ENCODE data around the gene ENPP1.
"Not testable (repeated sequence)": the region's sequence is repeated elsewhere in the genome, so short reads cannot be mapped to it uniquely, and the experiment has no call there.

Gene ENPP1

DNA sequence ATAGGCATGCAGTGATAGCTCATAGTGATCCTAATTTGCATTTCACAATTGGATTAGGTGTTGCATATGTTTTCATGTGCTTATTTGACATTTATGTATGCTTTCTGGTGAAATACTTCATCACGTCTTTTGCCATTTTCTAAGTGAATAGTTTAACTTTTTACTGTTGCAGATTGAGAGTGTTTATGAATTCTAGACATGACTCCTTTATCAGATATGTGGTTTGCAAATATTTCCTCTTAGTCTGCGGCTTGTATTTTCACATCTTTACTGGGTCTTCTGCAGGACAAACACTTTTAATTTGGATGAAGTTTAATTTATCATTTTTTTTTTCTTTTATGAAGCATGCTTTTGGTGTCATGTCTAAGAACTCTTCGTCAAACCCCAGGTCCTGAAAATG, 104.1 kb downstream of the ENPP1 start:
- DNase-seq (ENCODE audit: extremely low read depth in 1 of 2, low read depth in 1 of 2) = no peak

DNA sequence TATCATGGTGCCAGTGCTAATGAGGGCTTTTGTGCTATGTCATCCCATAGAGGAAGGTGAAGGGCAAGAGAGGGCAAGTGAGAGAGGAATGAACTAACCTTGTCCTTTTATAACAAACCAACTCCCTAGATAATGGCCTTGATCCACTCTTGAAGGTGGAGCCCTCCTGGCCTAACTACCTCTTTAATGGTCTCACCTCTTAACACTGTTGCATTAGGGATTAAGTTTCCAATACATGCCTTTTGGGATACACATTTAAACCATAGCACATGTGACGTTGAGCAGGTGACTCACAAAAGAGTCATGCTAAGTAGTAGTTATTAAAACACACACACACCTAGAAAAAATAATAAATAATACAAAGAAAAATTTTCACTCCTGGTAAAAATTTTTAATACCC, 106.4 kb downstream of the ENPP1 start:
- DNase-seq (ENCODE audit: extremely low read depth in 1 of 2, low read depth in 1 of 2) = no peak

DNA sequence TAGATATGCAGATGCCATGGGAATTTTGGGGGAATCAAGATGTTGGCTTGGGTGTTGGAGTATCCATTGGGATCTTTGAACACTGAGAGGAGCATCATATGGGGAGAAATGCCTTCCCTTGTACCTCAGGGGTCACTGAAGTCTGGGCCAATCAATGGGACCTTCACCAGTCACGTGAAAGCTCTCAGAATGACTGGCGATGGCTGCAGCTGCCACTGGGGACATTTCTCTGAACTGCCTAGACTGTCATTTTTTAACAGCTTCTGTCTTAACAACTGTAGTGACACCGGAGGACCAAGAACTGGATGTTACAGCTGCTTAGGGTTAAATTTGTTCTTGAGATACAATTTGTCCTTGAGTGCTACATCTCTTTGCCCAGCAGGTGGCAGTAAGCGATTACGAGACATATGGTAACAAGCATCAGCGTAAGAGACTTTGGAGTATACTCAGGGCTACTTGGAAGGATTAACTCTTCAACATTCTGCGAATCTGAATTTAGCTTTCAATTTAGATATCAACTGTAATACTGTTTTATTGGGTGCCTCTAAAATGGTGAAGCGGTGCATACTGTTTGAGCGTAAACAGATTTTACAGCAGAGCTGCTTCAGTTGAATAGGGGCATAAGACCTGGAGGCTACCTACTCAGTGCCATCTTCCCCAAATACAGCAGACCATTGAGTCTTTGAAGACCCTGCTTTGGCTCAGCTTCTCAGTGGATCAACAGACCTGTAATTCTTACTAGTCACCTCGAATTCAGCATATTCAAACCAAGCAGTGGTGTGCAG, 107.3 kb downstream of the ENPP1 start:
- peak in 1 of 2 donors; percentile 24 for DNase-seq (ENCODE audit: extremely low read depth in 1 of 2, low read depth in 1 of 2)

DNA sequence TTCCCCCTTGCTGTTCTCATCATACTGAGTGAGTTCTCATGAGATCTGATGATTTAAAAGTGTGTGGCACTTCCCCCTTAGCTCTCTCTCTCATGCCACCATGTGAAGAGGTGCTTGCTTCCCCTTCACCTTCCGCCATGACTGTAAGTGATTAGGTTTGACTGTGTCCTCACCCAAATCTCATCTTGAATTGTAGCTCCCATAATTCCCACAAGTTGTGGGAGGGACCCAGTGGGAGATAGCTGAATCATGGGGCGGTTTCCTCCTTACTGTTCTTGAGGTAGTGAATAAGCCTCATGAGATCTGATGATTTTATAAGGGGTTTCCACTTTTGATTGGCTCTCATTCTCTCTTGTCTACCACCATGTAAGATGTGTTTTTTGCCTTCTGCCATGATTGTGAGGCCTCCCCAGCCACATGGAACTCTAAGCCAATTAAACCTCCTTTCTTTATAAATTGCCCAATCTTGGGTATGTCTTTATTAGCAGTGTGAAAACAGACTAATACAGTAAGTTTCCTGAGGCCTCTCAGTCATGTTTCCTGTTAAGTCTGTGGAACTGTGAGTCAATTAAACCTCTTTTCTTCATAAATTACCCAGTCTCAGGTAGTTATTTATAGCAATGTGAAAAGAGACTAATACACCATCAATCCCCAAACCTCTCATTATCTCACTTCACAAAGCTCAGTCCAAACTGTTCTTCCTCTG, 108.4 kb downstream of the ENPP1 start:
- not testable (repeated sequence) for DNase-seq (ENCODE audit: extremely low read depth in 1 of 2, low read depth in 1 of 2)

DNA sequence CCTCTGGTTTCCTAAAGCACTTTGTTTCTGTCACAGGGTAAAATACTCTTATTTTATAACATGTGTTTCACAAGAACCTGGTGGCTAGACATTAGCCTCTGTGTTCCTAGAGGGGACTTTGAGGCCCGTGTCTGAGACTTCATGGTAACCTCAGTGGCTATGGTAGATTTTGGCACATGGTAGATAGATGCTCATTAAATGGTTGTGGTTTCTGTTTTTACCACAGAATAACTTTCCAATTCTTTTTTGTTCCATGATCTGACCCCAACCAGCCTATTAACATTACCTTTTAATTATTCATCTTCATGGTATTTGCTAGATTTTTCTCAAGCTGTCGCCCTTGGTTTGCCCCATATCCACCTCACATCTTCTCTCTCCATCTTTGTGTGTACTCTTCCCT, 109.0 kb downstream of the ENPP1 start:
- DNase-seq (ENCODE audit: extremely low read depth in 1 of 2, low read depth in 1 of 2) = no peak

DNA sequence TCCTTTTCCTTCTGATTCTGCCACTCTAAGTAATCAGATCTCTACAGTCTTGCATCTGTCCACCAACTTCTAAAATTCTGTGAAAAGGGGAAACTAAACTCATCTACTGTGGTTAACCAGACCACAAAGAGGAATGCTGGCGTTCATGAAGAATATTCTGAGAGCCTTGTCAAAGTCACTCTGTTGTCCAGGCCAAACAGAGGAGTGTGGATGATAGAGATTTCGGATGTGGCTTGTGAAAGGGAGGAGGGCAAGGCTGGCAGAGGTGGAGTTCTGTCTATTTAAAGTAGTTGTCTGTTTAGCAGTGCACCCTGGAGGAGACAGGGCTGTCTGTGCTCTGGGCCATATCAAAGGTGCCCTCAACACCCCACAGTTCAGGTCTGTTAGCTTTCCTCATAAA, 109.5 kb downstream of the ENPP1 start:
- no peak for DNase-seq (ENCODE audit: extremely low read depth in 1 of 2, low read depth in 1 of 2)

DNA sequence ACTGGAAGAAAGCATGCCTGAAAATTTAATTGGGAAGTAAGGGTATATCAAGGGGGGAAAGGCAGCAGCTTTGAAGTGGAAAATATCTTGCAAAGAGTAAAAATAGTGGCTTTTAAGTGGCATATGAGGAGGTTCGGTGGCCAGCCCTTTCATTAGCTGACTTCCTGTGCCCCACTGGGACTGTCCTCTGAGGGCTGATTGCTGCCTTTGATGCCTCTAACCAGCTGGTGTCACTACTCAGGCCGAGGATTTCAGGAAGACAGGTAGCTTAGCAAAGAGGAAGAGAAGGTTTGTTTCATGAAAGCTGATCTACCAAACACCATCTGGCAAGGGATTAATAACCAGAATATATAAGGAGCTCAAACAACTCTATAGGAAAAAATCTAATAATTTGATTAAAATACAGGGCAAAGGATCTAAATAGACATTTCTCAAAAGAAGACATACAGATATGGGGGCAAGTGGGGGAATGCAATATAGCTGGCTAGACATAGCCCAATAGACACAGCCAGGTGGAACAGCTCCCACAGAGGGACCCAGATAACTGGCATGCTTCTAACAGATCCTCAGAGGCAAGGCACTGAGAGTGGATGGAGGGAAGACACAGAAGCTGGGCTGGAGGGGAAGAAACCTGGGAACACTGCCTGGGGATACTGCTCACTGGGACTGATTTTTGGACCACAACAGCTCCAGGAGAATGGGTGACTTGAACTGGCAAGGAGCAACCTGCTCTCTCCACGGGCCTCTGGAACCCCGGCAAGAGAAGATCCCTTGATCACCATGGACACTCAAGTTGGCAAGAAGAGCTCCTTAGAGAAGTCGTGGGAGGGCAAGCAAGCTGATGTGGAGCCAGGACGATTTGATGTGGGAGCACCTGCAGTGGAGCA, 110.2 kb downstream of the ENPP1 start:
- DNase-seq (ENCODE audit: extremely low read depth in 1 of 2, low read depth in 1 of 2) = no peak

DNA sequence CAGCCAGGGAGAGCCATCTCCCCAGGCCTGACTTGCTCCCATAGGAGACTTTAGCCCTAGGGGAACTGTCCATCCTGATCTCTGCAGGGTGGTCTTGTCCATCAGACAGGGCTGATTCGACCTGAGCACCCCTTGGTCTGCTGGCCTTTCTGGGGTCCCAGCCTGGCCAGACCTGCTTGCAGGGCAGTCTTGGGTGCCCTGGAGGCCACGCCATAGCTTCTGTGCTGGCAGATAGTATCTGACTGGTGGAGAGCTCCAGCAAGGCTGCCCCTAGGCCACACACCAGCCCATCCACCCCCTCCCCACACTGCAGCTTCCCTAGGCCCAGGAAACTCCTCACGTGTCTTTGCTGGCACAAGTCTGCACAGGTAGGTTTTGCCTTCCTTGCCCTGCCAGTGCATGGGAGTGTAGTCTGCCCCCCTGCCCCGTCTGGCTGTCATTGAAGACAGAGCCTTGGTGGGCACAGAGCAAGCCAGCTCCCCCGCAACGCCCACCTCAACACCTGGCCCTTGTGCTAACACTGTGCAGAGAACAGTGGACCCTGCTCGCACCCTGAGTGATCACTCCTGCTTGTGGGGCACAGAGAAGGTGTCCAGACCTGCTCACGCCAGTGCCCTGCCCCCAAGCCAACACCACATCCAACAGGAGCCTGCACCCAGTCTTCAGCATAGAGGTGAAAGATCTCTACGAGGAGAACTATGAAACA, 111.0 kb downstream of the ENPP1 start:
- no peak for DNase-seq (ENCODE audit: extremely low read depth in 1 of 2, low read depth in 1 of 2)

DNA sequence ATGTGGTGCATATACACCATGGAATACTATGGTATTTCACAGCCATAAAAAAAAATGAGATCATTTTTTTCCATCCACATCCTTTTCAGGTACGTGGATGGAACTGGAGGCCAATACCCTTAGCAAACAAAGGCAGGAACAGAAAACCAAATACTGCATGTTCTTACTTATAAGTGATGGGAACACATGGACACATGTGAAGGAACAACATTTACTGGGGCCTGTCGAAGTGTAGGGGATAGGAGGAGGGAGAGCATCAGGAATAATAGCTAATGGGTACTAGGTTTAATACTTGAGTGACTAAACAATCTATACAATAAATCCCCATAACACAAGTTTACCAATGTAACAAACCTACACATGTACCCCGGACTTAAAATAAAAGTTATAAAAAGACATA, 112.8 kb downstream of the ENPP1 start:
- no peak for DNase-seq (ENCODE audit: extremely low read depth in 1 of 2, low read depth in 1 of 2)

DNA sequence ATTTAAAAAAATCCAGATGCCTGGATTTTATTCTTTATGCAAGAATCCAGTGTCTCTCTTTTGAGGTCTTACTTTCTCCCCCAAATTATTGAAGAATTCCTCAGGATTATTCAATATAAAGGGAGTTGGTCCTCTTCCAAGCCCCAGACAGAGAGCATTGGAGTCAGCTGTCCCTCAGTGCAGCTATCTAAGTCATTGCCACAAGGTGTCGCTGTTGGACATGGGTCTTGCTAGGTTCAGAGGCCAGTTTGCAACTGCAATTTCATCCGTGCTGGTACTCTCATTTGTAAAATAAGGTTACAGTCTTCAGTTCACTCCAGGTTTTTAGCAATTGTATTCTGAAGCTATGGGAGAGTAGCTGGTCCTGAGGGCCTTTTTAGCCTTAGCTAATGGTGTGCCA, 115.5 kb downstream of the ENPP1 start:
- no peak for DNase-seq (ENCODE audit: extremely low read depth in 1 of 2, low read depth in 1 of 2)

DNA sequence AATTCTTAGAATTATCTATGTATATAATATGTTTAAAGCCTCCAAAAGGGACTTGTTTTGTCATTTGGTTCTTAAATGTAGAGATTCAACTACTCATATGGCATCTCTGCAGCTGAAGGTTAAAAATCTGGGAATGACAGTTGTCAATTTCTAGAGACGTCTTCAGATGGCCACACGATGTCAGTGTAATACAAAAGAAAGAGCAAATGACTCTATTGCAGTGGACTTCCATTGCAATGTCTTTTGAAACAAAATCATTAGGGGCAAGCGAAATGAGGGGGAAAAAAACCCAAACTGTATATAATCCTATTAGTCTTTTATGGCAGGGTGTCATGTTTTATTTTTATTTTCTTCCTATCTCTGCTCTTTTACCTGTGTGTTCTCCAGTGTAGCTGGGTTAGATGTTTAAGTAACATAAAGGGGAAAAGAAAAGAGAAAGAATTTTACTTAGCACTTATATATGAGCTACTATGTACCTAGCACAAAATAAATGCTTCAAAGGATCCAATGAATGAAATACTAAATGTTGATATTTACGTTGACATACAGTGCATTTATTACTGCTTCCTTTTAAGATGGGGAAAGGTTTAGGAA, 117.2 kb downstream of the ENPP1 start:
- no peak for DNase-seq (ENCODE audit: extremely low read depth in 1 of 2, low read depth in 1 of 2)

DNA sequence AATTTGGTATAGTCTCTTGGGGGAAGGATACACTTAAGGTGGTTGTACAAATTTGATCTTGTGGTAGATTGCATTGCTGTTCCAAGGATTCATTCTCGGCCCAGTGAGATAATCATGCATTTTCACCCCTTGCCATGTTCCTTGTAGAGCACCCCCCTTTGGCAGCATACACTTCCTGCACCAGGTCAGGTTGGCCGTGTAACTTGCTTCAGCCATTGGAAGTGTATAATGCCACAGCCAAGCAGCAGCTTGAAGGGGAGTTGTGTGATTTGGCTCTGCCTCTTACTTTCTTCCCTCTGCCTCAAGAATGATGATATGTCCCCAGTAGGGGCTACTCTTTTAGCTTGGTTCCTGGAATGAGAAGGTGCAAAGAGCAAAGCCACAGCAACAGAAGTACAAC, 121.4 kb downstream of the ENPP1 start:
- DNase-seq (ENCODE audit: extremely low read depth in 1 of 2, low read depth in 1 of 2) = no peak

DNA sequence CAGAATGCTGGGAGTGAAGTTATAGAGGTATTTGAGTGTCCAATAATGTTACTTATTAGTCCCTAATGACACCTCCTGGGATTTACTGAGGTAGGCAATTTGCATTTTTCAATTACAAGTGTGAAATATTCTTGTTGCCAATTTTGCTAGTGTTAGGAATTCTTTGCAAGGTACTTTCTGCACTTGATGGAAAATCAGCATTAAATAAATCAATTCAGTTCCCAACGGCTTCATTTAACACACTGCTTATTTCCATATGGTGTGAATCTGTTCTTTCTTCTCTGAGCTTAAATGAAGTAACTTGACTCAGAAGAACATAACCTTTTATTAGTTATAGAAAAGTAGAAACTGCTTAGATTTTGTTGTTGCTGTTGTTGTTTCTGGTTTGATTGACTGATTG, 122.2 kb downstream of the ENPP1 start:
- no peak for DNase-seq (ENCODE audit: extremely low read depth in 1 of 2, low read depth in 1 of 2)

DNA sequence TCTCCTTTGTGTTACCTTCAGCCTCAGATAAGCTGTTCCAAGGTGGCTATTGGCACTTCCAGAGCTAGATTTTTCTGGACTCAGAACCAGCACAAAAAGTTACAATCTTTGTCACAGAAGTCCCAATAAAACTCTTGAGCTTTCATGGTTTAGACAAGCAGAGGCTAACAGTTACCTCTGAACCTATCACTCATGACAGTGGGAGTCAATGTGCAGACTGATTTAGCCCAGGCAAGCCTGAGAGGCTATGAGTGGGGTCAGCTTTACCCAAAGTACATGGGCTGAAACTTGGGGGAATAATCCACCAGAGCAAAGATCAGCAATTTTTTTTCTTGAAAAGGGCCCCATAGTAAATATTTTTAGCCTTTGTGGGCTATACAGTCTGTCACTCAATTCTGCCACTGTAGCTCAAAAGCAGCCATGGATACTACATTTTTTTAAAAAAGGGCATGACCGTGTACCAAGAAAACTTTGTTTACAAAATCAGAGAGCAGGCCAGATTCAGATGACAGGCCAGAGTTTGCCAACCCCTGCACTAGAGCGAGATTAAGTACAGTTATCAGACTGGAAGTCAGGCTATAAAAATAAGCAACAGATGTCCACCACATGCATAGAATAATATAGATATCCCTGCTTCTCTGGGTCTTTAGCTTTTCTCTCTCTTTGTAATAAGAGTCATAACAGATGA, 123.4 kb downstream of the ENPP1 start:
- DNase-seq (ENCODE audit: extremely low read depth in 1 of 2, low read depth in 1 of 2) = no peak

DNA sequence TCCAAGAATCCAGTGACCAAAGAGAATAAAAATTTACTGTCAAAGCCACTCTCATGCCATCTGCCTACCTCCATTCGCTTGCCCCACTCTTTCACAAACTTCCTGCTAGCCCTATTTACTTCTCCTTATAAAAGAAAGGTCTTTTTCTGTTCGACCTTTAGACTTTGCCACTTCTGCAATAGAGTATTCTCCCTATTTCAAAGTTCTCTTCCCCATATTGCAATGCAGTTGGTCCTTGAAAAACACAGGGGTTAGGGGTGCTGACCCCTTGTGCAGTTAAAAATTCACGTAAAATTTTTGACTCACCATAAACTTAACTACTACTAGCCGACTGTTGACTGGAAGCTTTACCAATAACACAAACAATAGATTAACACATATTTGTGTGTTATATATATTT, 128.3 kb downstream of the ENPP1 start:
- DNase-seq (ENCODE audit: extremely low read depth in 1 of 2, low read depth in 1 of 2) = no peak

DNA sequence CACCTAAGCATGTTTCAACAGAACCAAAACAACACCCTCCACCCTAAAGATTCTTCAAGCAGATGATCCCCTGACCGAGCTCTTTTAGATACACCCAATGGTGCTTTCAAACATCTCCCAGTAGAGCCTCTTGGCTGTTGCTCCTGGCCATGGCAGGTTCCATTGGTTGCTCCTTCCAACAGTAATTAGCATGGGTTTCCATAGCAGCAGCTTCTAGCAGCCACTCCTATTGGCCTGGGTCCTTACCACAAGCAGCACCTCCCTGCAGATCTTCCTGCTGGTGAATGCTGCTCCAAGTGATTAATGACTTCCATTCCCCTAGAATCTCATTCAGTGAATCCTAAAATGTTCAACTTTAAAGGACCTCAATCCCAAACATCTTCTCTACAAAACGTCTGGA, 129.4 kb downstream of the ENPP1 start:
- DNase-seq (ENCODE audit: extremely low read depth in 1 of 2, low read depth in 1 of 2) = no peak

DNA sequence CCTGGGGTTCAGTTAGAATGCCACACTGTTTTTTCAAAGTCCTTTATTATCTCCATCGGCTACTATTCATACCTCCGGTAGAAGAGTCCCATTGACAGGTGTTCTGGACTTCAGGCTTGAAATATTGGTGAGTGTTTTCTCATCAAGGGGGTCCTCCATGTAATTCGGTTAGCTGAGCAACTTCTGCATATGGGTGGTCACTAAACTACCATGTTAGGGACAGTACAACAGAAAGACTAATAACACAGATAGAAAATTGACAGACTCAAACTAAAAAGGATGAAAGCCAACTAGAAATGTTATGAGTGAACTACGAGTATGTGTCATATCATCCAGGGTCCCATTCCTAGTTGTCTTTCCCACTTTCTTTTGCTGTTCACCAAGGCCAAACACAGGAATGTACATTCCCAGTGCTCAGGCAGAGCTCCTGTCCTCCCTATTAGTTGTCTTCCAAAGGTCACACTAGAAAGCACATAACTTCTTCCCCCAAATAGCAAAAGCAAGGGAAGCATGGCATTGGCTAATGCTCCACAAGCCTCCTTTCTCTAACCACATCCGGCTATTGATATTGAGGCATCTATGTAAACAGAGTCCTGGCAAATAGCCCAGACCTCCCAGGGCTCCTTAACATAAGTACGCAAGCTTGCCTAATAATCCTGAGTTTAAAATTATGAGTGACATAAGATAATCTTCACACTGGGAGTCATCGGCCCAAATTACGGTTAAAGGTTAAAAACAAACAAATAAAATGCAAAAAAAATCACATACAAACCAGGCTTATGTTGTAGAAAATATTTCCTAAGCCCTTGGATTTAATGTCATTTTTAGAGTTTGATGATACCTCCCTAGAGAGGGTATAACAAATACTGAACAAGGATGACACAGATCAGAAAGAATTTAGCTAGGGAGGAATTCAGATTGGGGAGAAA, 130.1 kb downstream of the ENPP1 start:
- no peak for DNase-seq (ENCODE audit: extremely low read depth in 1 of 2, low read depth in 1 of 2)
